Heart right ventricle (tissue), 16 donors: ENCODE measurements around the gene AMIGO3. TPM values are rescaled to one million over a fixed set of nuclear protein-coding genes. Genes with fewer than 3 reads are reported as not detected.
"Not testable (repeated sequence)": the region's sequence is repeated elsewhere in the genome, so short reads cannot be mapped to it uniquely, and the experiment has no call there.

ENCODE experiments used
- ATAC-seq, 8 donors: fragments of 200-7000 bp; cut with Tn5 transposase; one replicate each; pipeline ENCODE4 v1.9.1; 2020; ENCODE audit warnings: mild to moderate bottlenecking in 8 of 8, moderate library complexity in 8 of 8, moderate number of reproducible peaks in 1 of 8
- DNase-seq, 2 donors: peaks; one replicate each; pipeline ENCODE4 v3.0.0-alpha.2; 2020
- H3K27ac ChIP-seq, 10 donors: fragments of 200-600 bp; sonication (generic) in 2 of 10; one replicate each; pipeline versions ENCODE4 v1.5.0 to v1.8.0; 2020 to 2022; ENCODE audit warnings: mild to moderate bottlenecking in 3 of 10
- H3K27me3 ChIP-seq, 7 donors: fragments of 200-600 bp; one replicate each; pipeline ENCODE4 v1.8.0; 2021 to 2022; ENCODE audit warnings: mild to moderate bottlenecking in 2 of 7
- H3K36me3 ChIP-seq, 9 donors: fragments of 200-600 bp; sonication (generic) in 1 of 9; one replicate each; pipeline versions ENCODE4 v1.5.0 to v1.8.0; 2020 to 2022; ENCODE audit warnings: mild to moderate bottlenecking in 2 of 9
- H3K4me1 ChIP-seq, 9 donors: fragments of 200-600 bp; sonication (generic) in 1 of 9; one replicate each; pipeline versions ENCODE4 v1.5.0 to v1.8.0; 2020 to 2022; ENCODE audit warnings: mild to moderate bottlenecking in 4 of 9
- H3K4me3 ChIP-seq, 10 donors: fragments of 200-600 bp; sonication (generic) in 2 of 10; one replicate each; pipeline versions ENCODE4 v1.5.0 to v1.8.0; 2020 to 2022; ENCODE audit warnings: mild to moderate bottlenecking in 7 of 10, moderate library complexity in 2 of 10
- H3K9me3 ChIP-seq, 11 donors: fragments of 200-600 bp in 10 of 11; sonication (generic) in 2 of 11; one replicate each; pipeline versions ENCODE4 v1.5.0 to v1.8.0; 2013 to 2022; ENCODE audit warnings: mild to moderate bottlenecking in 2 of 11, control low read depth in 1 of 11, moderate library complexity in 1 of 11
- WGBS, 2 donors: extraction: QIAGEN DNeasy Blood & Tissue Kit; methylation state at CpG; one replicate each; pipeline ENCODE4 v1.1.7; 2013; ENCODE audit warnings: inconsistent platforms in 1 of 2; 5-methylcytosine and 5-hydroxymethylcytosine counted together
- intact Hi-C, 10 donors: fragments of 100-400 bp; cut with DNase I; formaldehyde crosslinking; loops; one replicate each; pipeline versions ENCODE4 v1.11.1 to v1.14.2; 2022
- polyA plus RNA-seq, 2 donors: library from polyadenylated mRNA; stranded (reverse); fragments of 200-250 nt; gene quantifications; one replicate each; pipeline ENCODE4 v1.2.3, GENCODE V29; 2013
- total RNA-seq, 10 donors: library from RNA; stranded (reverse); fragmentation: NEBNext Ultra II Directional in 3 of 10; extraction: Animal tissue kit (Norgen Biotek cat#: 25700) in 3 of 10; gene quantifications; one replicate each; pipeline versions ENCODE4 v1.2.1 to v1.2.4, GENCODE V29; 2021 to 2023
- TF ChIP-seq, protein P1 (sequence below), 9 donors: fragments of 200-600 bp; sonication (generic) in 2 of 9; IDR thresholded peaks; one replicate each; pipeline versions ENCODE4 v1.5.0 to v1.8.0; 2021 to 2022; ENCODE audit warnings: antibody characterized with exemption in 9 of 9, mild to moderate bottlenecking in 5 of 9, moderate library complexity in 1 of 9
- donor health status: Arrhythmogenic right ventricular cardiomyopathy.
- donor health status: ischemic (EF 13 %, LVEDD 7.1; RV severe dilation, severe dysfunction).
- donor health status: healthy with polysubstance abuse.
- donor health status: DM: no; HTN: yes; CAD: no.
- donor health status: DM: no; HTN: no; CAD: no.
- donor health status: ischemic (EF 25% LVEDD 6.9; RV normal size, moderate dysfunction).
- donor health status: ischemic (EF 25% LVEDD 5.7; RV mildly dilated, moderate dysfunction).
- donor health status: healthy.
- donor health status: DM: yes; HTN: yes; CAD: no.
- donor health status: Ischemic cardiomyopathy.
- donor health status: ischemic (EF 35%, LVEDD 5.7; RV mildly dilated, moderate dysfunction).
- donor health status: nonischemic (EF 11% LVEDD 7.7; RV severe dilation, severe dysfunction).
- donor health status: DM: yes; HTN: yes; CAD: no.
- donor health status: PGD.
- donor health status: ischemic (EF 29% LVEDD 5.4; RV normal size, mild dysfunction).
- donor health status: nonischemic (EF 23%, LVEDD 6.1; RV moderate dilation, normal function).

The AMIGO3 gene
- total and polyA plus RNA-seq, 12 donors, result 0.09 to 2.1 (median 0.97) TPM; not detected in 8

DNA sequence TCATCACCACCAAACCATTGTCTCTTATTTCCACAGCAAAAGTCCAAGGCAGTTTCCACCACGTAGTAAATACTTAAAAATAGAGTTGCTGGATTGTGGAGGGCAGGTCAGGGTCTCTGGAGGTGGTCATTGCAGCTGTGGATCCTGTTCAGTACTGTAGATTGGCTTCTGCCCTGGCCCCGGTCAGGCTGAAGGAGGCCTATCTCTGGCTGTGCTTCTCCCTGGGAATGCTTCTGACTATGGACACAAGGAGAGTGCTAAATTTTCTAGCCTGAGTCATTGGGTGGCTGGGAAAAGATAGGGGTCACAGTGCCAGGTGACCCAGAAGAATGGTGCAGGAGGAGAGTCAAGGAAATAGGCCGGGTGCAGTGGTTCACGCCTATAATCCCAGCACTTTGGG, 30.6 kb upstream of the AMIGO3 start:
- ATAC-seq (peak in 4 of 8 donors; percentile 24 to 53 (median 34)), DNase-seq (no peak)
- H3K4me1 ChIP-seq, result peaks cover 0 to 21% (median 12%) of the 10 kb centered on the region in 9 donors
- WGBS, 2 donors, result 85 to 86% methylated on average over 4 of the region's 4 CpGs
- peaks cover 0 to 49% (median 0%) of the 10 kb centered on the region in 9 donors for H3K36me3 ChIP-seq
- H3K27me3 ChIP-seq, result no peaks in the 10 kb centered on the region
- no peak overlapping the region for H3K4me3 ChIP-seq
- TF ChIP-seq, protein P1, sequence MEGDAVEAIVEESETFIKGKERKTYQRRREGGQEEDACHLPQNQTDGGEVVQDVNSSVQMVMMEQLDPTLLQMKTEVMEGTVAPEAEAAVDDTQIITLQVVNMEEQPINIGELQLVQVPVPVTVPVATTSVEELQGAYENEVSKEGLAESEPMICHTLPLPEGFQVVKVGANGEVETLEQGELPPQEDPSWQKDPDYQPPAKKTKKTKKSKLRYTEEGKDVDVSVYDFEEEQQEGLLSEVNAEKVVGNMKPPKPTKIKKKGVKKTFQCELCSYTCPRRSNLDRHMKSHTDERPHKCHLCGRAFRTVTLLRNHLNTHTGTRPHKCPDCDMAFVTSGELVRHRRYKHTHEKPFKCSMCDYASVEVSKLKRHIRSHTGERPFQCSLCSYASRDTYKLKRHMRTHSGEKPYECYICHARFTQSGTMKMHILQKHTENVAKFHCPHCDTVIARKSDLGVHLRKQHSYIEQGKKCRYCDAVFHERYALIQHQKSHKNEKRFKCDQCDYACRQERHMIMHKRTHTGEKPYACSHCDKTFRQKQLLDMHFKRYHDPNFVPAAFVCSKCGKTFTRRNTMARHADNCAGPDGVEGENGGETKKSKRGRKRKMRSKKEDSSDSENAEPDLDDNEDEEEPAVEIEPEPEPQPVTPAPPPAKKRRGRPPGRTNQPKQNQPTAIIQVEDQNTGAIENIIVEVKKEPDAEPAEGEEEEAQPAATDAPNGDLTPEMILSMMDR (IDR thresholded peaks at IDR 0.05), result no peak
- intact Hi-C loops, result no loop called here
- no peaks in the 10 kb centered on the region for H3K9me3 ChIP-seq
- no peak overlapping the region for H3K27ac ChIP-seq

DNA sequence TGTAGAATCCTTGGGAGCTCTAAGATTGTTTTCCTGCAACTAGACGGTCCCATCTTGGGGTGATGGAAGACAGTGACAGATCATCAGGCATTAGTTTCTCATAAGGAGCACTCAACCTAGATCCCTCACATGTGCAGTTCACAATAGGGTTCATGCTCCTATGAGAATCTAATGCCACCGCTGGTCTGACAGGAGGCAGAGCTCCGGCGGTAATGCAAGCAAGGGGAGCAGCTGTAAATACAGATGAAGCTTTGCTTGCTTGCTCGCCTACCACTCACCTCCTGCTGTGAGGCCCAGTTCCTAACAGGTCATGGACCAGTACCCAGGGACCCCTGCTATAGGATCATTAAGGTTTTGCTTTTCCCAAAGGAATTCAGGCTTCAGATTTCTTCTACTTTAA, 29.4 kb upstream of the AMIGO3 start:
- ATAC-seq, intact Hi-C loops, H3K4me3 ChIP-seq, DNase-seq, H3K27me3 ChIP-seq, H3K9me3 ChIP-seq, H3K27ac ChIP-seq: not testable (repeated sequence)
- Histone ChIP-seq H3K4me1 (peaks cover 0 to 14% (median 4%) of the 10 kb centered on the region in 9 donors), H3K36me3 (peaks cover 0 to 61% (median 0%) of the 10 kb centered on the region in 9 donors)
- 91 to 92% methylated on average over 5 of the region's 5 CpGs for WGBS, 2 donors

DNA sequence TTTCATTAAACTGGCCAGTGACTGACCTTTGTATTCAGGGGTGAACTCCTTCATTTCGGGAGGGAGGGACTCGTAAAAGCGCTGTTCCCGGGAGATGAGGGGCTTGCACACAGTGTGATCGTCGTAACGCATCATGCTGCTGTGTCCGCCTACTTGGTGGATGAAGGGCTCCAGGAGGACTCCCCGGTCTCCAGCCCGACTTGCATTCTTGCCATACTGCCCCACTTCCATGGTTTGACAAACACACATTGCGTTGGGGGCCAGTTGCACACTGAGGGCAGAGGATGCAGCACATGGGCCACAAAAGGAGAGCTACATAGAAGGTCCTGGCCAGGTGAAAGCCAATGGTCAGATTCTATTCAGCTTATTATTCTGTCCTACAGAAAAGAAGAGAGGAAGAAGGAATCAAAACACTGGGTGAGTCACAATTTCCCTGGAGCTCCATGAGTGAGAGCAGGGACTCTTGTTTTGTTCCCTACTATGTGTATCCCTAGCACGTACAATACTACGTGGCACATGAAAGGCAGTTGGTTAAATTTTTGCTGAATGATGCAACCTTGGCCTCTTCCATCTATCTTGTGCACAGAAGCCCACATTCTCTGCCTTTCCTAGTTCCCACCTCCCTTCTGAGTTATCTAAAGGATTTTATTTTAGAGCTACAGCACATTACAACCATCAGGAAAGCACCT, 28.5 kb upstream of the AMIGO3 start:
- ATAC-seq, result no peak
- peaks cover 0 to 69% (median 0%) of the 10 kb centered on the region in 9 donors for H3K36me3 ChIP-seq
- H3K9me3 ChIP-seq, result no peaks in the 10 kb centered on the region
- H3K4me1 ChIP-seq, result peaks cover 0 to 12% (median 0%) of the 10 kb centered on the region in 9 donors
- no peaks in the 10 kb centered on the region for H3K27me3 ChIP-seq
- no peak overlapping the region for H3K27ac ChIP-seq
- H3K4me3 ChIP-seq, result no peak overlapping the region
- no peak for DNase-seq
- WGBS, 2 donors, result 91 to 93% methylated on average over 13 of the region's 13 CpGs
- TF ChIP-seq, protein P1 (IDR thresholded peaks at IDR 0.05), result no peak
- intact Hi-C loops, result no loop called here

DNA sequence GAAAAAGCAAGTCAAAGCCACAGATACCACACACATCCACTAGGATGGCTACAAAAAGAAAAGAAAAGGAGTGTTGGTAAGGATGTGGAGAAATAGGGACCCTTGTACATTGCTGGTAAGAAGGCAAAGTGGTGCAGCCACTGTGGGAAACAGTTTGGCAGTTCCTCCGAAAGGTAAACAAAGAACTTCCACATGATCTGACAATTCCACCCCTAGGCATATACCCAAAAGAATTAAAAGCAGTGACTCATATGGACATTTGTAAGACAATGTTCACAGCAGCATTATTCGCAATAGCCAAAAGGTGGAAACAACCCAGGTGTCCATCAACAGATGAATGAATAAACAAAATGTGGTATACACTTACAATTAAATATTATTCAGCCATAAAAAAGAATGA, 26.5 kb upstream of the AMIGO3 start:
- TF ChIP-seq, protein P1 (IDR thresholded peaks at IDR 0.05), result no peak
- H3K36me3 ChIP-seq, result peaks cover 0 to 88% (median 0%) of the 10 kb centered on the region in 9 donors
- no peaks in the 10 kb centered on the region for H3K27me3 ChIP-seq
- no peaks in the 10 kb centered on the region for H3K9me3 ChIP-seq
- WGBS, 2 donors, result 94 to 98% methylated on average over 2 of the region's 2 CpGs
- ATAC-seq (no peak), DNase-seq (no peak)
- no peak overlapping the region for H3K4me3 ChIP-seq
- intact Hi-C loops, result no loop called here
- H3K27ac ChIP-seq, result no peak overlapping the region
- peaks cover 0 to 12% (median 0%) of the 10 kb centered on the region in 9 donors for H3K4me1 ChIP-seq

DNA sequence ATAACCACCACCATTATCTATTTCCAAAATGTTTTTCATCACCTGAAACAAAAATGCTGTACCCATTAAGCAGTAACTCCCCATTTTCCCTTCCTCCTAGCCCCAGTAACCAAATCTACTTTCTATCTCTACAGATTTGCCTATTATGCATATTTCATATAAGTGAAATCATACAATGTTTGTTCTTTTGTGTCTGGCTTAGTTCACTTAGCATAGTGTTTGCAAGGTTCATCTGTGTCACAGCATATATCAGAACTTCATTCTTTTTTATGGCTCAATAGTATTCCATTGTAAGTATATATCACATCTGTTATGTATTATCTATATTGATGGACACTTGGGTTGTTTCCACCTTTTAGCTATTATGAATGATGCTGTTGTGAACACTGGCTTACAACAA, 20.9 kb upstream of the AMIGO3 start:
- Histone ChIP-seq H3K36me3 (peaks cover 0 to 98% (median 19%) of the 10 kb centered on the region in 9 donors), H3K4me3 (no peak overlapping the region), H3K27me3 (no peaks in the 10 kb centered on the region), H3K9me3 (no peaks in the 10 kb centered on the region), H3K4me1 (no peaks in the 10 kb centered on the region), H3K27ac (no peak overlapping the region)
- TF ChIP-seq, protein P1 (IDR thresholded peaks at IDR 0.05), result no peak
- intact Hi-C loops, result no loop called here
- no peak for DNase-seq
- ATAC-seq, result no peak
